OCI-LY1 (cell line): ENCODE data around the gene ZNF574.
"Not testable (repeated sequence)": the region's sequence is repeated elsewhere in the genome, so short reads cannot be mapped to it uniquely, and the experiment has no call there.

Experiments used
- H2AFZ ChIP-seq: fragments of 200-600 bp; sonication (generic), shearing (Covaris generic); 2 replicates; pipeline ENCODE4 v1.6.0; 2014; ENCODE audit warnings: antibody characterized with exemption, mild to moderate bottlenecking, low read length
- H3F3A ChIP-seq: fragments of 200-600 bp; sonication (generic), shearing (Covaris generic); 2 replicates; pipeline ENCODE4 v1.6.0; 2014; ENCODE audit warnings: mild to moderate bottlenecking, antibody characterized with exemption, low read length, moderate library complexity; ENCODE audit not compliant: insufficient read depth
- H3K27ac ChIP-seq: fragments of 200-600 bp; sonication (generic); 2 replicates; pipeline ENCODE4 v1.5.1; 2014; ENCODE audit warnings: low read length, mixed run types, mild to moderate bottlenecking, low read depth; ENCODE audit not compliant: poor library complexity, severe bottlenecking
- H3K27me3 ChIP-seq: fragments of 200-600 bp; sonication (generic); 2 replicates; pipeline ENCODE4 v1.6.0; 2014; ENCODE audit warnings: antibody characterized with exemption, mild to moderate bottlenecking, low read length, moderate library complexity; ENCODE audit not compliant: insufficient read depth
- H3K36me3 ChIP-seq: fragments of 200-600 bp; sonication (generic); 2 replicates; pipeline ENCODE4 v1.6.1; 2014; ENCODE audit warnings: mild to moderate bottlenecking, antibody characterized with exemption, low read length, moderate library complexity, mixed read lengths; ENCODE audit not compliant: insufficient read depth
- H3K4me1 ChIP-seq: fragments of 200-600 bp; sonication (generic); 2 replicates; pipeline ENCODE4 v1.5.1; 2014; ENCODE audit warnings: mild to moderate bottlenecking, low read length, moderate library complexity; ENCODE audit not compliant: insufficient read depth, severe bottlenecking
- H3K4me2 ChIP-seq: fragments of 200-600 bp; sonication (generic), shearing (Covaris generic); 2 replicates; pipeline ENCODE4 v1.6.1; 2014; ENCODE audit warnings: low read length
- H3K4me3 ChIP-seq: fragments of 200-600 bp; sonication (generic); 2 replicates; pipeline ENCODE4 v1.5.1; 2014; ENCODE audit warnings: low read length, low read depth, mild to moderate bottlenecking, mixed read lengths; ENCODE audit not compliant: poor library complexity, severe bottlenecking
- H3K79me2 ChIP-seq: fragments of 200-600 bp; shearing (Covaris generic); 2 replicates; pipeline ENCODE4 v1.6.1; 2016; ENCODE audit warnings: mixed run types, low read length, mixed read lengths; ENCODE audit not compliant: insufficient read depth
- H3K9ac ChIP-seq: fragments of 200-600 bp; sonication (generic), shearing (Covaris generic); 2 replicates; pipeline ENCODE4 v1.6.1; 2014; ENCODE audit warnings: mild to moderate bottlenecking, low read length, mixed read lengths
- H3K9me2 ChIP-seq: fragments of 200-600 bp; sonication (generic), shearing (Covaris generic); 2 replicates; pipeline ENCODE4 v1.6.1; 2014; ENCODE audit warnings: low read depth, mild to moderate bottlenecking, low read length, mixed read lengths
- H3K9me3 ChIP-seq: fragments of 200-600 bp; shearing (Covaris generic); 2 replicates; pipeline ENCODE4 v1.6.1; 2014; ENCODE audit warnings: low read length, mixed read lengths
- H4K20me1 ChIP-seq: fragments of 200-600 bp; sonication (generic), shearing (Covaris generic); 2 replicates; pipeline ENCODE4 v1.6.0; 2016; ENCODE audit warnings: mild to moderate bottlenecking, low read length; ENCODE audit not compliant: insufficient read depth
- EZH2 ChIP-seq: fragments of 200-600 bp; sonication (generic), shearing (Covaris generic); IDR thresholded peaks from 2 replicates; pipeline ENCODE4 v1.8.0; 2017; ENCODE audit warnings: borderline replicate concordance, mixed run types, mild to moderate bottlenecking, antibody characterized with exemption, low read length, moderate library complexity, mixed read lengths
- TF ChIP-seq, protein P1 (sequence below): fragments of 200-600 bp; sonication (generic), shearing (Covaris generic); IDR thresholded peaks from 2 replicates; pipeline ENCODE4 v1.5.1; 2017; ENCODE audit warnings: mild to moderate bottlenecking, antibody characterized with exemption, low read length, moderate library complexity, mixed read lengths

Gene ZNF574

DNA sequence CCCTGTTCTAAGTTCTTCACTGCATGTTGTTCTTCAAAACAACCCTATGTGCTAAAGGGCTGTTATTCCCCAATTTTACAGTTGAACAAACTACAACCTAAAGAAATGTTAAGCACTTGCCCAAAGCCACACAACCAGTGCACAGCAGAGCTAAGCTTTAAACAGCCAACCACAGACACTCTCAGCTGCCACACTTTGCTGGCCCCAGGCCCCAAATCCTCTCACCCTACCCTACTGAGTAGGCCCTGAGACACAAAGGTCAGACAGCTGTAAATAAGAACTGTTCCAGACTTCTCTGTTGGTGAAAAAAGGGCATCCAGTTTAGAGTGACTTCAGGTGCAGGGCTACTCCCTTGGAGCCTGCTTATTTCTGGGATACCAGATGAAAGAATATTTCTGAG lies 35.9 kb upstream of the ZNF574 start:
- Histone ChIP-seq H2AFZ (no peak overlapping the region), H3K4me1 (peaks cover 1% of the 10 kb centered on the region), H4K20me1 (no peaks in the 10 kb centered on the region), H3K36me3 (no peaks in the 10 kb centered on the region), H3F3A (no peaks in the 10 kb centered on the region), H3K27ac (no peak overlapping the region), H3K9ac (no peak overlapping the region), H3K79me2 (no peaks in the 10 kb centered on the region), H3K9me2 (no peaks in the 10 kb centered on the region), H3K27me3 (no peaks in the 10 kb centered on the region; the same call in 1 of the 2 replicates), H3K4me2 (no peak overlapping the region), H3K4me3 (no peak overlapping the region), H3K9me3 (no peaks in the 10 kb centered on the region)
- TF ChIP-seq, protein P1, sequence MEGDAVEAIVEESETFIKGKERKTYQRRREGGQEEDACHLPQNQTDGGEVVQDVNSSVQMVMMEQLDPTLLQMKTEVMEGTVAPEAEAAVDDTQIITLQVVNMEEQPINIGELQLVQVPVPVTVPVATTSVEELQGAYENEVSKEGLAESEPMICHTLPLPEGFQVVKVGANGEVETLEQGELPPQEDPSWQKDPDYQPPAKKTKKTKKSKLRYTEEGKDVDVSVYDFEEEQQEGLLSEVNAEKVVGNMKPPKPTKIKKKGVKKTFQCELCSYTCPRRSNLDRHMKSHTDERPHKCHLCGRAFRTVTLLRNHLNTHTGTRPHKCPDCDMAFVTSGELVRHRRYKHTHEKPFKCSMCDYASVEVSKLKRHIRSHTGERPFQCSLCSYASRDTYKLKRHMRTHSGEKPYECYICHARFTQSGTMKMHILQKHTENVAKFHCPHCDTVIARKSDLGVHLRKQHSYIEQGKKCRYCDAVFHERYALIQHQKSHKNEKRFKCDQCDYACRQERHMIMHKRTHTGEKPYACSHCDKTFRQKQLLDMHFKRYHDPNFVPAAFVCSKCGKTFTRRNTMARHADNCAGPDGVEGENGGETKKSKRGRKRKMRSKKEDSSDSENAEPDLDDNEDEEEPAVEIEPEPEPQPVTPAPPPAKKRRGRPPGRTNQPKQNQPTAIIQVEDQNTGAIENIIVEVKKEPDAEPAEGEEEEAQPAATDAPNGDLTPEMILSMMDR = no peak
- no peak for TF ChIP-seq EZH2

DNA sequence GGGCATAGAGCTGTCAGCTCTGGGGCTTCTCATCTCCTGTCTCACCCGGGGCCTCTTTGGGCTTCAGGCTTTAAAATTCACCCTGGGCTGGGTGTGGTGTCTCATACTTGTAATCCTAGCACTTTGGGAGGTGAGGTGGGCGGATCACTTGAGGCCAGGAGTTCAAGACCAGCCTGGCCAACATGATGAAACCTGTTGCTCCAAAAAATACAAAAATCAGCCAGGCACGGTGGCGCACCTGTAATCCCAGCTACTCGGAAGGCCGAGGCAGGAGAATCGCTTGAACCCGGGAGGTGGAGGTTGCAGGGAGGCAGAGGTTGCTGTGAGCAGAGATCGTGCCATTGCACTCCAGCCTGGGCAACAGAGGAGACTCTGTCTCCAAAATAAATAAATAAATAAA lies 35.5 kb upstream of the ZNF574 start:
- H3K36me3 ChIP-seq, H3K9me2 ChIP-seq, H3K27me3 ChIP-seq, H3K4me1 ChIP-seq, H2AFZ ChIP-seq, H3F3A ChIP-seq, H3K4me2 ChIP-seq, H4K20me1 ChIP-seq, H3K79me2 ChIP-seq, H3K27ac ChIP-seq, H3K9me3 ChIP-seq, H3K4me3 ChIP-seq, H3K9ac ChIP-seq: not testable (repeated sequence)

DNA sequence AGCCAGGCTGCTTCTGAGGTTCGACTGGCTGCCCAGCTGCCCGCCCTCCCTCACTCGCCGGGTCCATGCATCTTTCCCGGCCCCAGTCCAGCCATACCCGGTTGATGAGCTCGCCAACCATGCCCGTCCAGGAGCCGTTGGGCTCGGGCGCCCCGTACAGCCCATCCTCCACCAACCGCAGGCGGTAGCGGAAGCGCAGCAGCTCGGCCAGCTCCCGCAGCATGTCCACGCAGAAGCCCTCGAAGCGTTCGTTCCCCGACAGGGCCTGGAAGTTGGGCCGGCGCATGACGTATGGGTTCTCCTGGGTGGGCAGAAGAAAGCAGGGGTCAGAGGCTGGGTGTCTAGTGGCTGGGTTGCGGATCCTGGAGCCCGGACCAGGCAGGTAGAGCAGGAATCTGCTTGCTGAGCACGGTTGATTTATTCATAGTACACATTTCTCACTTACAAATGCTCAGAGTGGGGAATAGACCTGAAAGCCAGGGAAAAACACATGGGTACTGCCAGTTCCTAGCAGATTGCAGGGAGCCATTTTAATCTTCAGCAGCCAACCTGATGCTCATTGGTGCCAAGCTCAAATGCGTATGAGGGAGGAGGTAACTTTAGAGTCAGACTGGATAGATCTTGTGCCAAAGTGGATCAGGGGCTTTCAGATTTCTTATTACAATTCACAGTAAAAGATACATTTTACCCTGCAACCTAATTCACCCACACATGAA lies 33.4 kb upstream of the ZNF574 start:
- no peaks in the 10 kb centered on the region for H3K79me2 ChIP-seq
- no peak overlapping the region for H3K9ac ChIP-seq
- no peaks in the 10 kb centered on the region for H3K36me3 ChIP-seq
- H3K9me2 ChIP-seq = no peaks in the 10 kb centered on the region
- no peaks in the 10 kb centered on the region for H4K20me1 ChIP-seq
- H3K27ac ChIP-seq = no peak overlapping the region
- TF ChIP-seq EZH2 = no peak
- H3K27me3 ChIP-seq = no peaks in the 10 kb centered on the region; the same call in 1 of the 2 replicates
- no peaks in the 10 kb centered on the region for H3K4me1 ChIP-seq
- no peak overlapping the region for H3K4me3 ChIP-seq
- no peak overlapping the region for H2AFZ ChIP-seq
- no peak overlapping the region for H3K4me2 ChIP-seq
- H3F3A ChIP-seq = no peaks in the 10 kb centered on the region
- H3K9me3 ChIP-seq = no peaks in the 10 kb centered on the region

DNA sequence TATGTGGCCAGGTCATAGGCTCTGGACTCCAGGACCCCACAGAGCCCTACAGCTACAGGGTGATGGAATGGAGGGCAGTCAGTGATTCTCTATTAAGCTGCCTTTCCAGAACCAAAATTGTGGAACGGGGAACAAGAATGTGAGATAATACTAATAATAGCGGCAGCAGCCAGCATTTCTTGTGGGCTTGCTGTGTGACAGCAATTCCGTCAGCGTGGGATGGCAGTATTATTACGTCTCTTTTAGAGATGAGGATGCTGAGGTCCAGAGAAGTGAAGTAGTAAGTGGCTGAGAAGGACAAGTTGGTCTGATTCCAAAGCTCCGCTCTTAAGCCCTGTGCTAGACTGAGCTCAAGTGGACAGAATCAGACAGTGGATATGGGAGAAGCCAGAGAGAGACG lies 30.4 kb upstream of the ZNF574 start:
- H3K79me2 ChIP-seq = no peaks in the 10 kb centered on the region
- H2AFZ ChIP-seq = no peak overlapping the region
- no peak overlapping the region for H3K4me2 ChIP-seq
- TF ChIP-seq, protein P1 = no peak
- no peak for TF ChIP-seq EZH2
- peaks cover 7% of the 10 kb centered on the region for H3K4me1 ChIP-seq
- no peak overlapping the region for H3K4me3 ChIP-seq
- H3F3A ChIP-seq = no peaks in the 10 kb centered on the region
- H3K9me3 ChIP-seq = no peaks in the 10 kb centered on the region
- no peak overlapping the region for H3K9ac ChIP-seq
- no peaks in the 10 kb centered on the region for H3K9me2 ChIP-seq
- no peak overlapping the region for H3K27ac ChIP-seq
- no peaks in the 10 kb centered on the region for H3K36me3 ChIP-seq
- no peaks in the 10 kb centered on the region; the same call in 1 of the 2 replicates for H3K27me3 ChIP-seq
- H4K20me1 ChIP-seq = no peaks in the 10 kb centered on the region
